ENCODE measurements around the gene TTI1. TPM values are rescaled to one million over a fixed set of nuclear protein-coding genes. Genes with fewer than 3 reads are reported as not detected.

TTI1 gene
- total and polyA plus RNA-seq, 2 experiments from 2014 or later = 17.8 to 56.4 TPM

DNA sequence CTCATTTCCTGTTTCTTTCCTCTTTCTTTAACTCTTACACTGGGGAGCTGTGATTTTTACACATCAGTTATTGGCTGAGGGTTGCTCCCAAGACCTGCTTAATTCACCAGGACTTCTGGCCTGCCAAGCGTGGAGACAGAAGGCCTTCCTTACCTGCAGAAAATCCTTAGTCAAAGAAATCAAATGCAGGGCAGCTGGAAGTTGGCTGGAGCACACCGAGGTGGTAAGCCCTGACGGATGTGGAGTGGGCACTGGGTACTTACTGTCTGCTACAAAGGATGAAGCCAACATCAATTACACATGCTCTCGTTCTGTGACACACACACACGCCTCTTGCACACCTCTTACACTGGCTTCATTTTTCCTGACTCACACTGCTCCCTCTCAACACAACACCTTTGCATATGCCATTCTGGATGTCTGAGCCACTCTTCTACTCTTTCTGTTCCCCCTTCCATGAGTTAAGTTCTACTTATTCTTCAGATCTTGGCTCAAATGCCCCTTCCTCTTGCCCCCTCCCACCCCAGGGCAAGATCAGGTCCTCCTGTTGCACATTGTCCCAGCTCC lies 61.6 kb downstream of the TTI1 start (continued):
- TF ChIP-seq, protein P1, sequence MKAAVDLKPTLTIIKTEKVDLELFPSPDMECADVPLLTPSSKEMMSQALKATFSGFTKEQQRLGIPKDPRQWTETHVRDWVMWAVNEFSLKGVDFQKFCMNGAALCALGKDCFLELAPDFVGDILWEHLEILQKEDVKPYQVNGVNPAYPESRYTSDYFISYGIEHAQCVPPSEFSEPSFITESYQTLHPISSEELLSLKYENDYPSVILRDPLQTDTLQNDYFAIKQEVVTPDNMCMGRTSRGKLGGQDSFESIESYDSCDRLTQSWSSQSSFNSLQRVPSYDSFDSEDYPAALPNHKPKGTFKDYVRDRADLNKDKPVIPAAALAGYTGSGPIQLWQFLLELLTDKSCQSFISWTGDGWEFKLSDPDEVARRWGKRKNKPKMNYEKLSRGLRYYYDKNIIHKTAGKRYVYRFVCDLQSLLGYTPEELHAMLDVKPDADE (IDR thresholded peaks at IDR 0.05) = no peak
- TF ChIP-seq EZH2 (IDR thresholded peaks at IDR 0.05; ENCODE audit: low read depth, unreplicated experiment) (no peak), EZH2phosphoT487 (IDR thresholded peaks at IDR 0.05; ENCODE audit: unreplicated experiment) (no peak), ZNF331 (CRISPR knock-in tag; IDR thresholded peaks at IDR 0.05; ENCODE audit: low read depth) (no peak), NANOG (IDR thresholded peaks at IDR 0.05; ENCODE audit: borderline replicate concordance) (no peak), ZNF114 (CRISPR knock-in tag; IDR thresholded peaks at IDR 0.05) (no peak), ZNF462 (CRISPR knock-in tag; IDR thresholded peaks at IDR 0.05) (no peak), STAT1 (IDR thresholded peaks at IDR 0.05; ENCODE audit: unreplicated experiment) (no peak)

DNA sequence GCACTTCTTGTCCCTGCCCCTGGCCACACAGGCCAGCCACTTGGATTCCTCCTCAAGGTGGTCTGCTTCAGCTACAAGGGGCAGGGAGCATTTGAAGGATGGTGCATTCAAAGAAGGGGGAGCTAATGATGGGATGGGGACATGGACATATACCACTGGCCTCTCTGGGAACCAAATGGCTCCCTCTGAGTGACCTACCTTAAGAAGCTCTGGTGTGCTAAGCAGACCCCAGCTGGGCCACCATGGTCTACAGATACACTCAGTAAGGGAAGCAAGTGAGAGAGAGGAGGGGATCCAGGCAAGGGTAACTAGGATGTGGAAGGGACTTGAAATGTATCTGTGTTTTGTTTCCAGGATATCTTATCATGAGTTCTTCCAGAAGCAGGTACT lies 62.4 kb downstream of the TTI1 start:
- H3F3A ChIP-seq (replicated peaks; ENCODE audit: low read depth) = no peaks in the 10 kb centered on the region; the same call in 1 of the 2 replicates
- no peaks in the 10 kb centered on the region for H4K20me1 ChIP-seq (replicated peaks; ENCODE audit: insufficient read depth)
- no peaks in the 10 kb centered on the region; the same call in 1 of the 2 replicates for H3K36me3 ChIP-seq (ENCODE audit: insufficient read depth)
- peaks cover 41% of the 10 kb centered on the region for H3K4me1 Mint-ChIP-seq
- peaks cover 19% of the 10 kb centered on the region for H3K36me3 Mint-ChIP-seq (ENCODE audit: low read depth)
- no peaks in the 10 kb centered on the region for H3K9me2 ChIP-seq (ENCODE audit: insufficient read depth)
- peaks cover 33% of the 10 kb centered on the region for H3K9me3 Mint-ChIP-seq
- peaks cover 44% of the 10 kb centered on the region for H3K4me1 ChIP-seq (ENCODE audit: insufficient read depth)
- H3K4me3 Mint-ChIP-seq = no peak overlapping the region
- no peak overlapping the region for H3K27ac ChIP-seq (ENCODE audit: low read depth)
- TF ChIP-seq ZNF462 (CRISPR knock-in tag; IDR thresholded peaks at IDR 0.05) = no peak
- no peak for TF ChIP-seq EZH2 (IDR thresholded peaks at IDR 0.05; ENCODE audit: low read depth, unreplicated experiment)
- no peak for TF ChIP-seq CREB1 (CRISPR knock-in tag; IDR thresholded peaks at IDR 0.05; ENCODE audit: low read depth)
- DNase-seq (ENCODE audit: low spot score) (no peak), ATAC-seq (no peak)
- no peak overlapping the region for H2AFZ ChIP-seq
- no peak overlapping the region for H3K4me2 ChIP-seq
- H3K27me3 Mint-ChIP-seq (ENCODE audit: insufficient read depth, low read depth, poor library complexity) = peaks cover 6% of the 10 kb centered on the region
- H3K79me2 ChIP-seq (replicated peaks; ENCODE audit: insufficient read depth) = no peaks in the 10 kb centered on the region
- no peak overlapping the region for H3K4me3 ChIP-seq
- peaks cover 14% of the 10 kb centered on the region; the same call in 1 of the 2 replicates for H3K27me3 ChIP-seq (ENCODE audit: insufficient read depth)
- no peak overlapping the region for H3K27ac Mint-ChIP-seq
